Left renal pelvis (tissue), 4 donors: ENCODE measurements around the gene UBE2G2. TPM values are rescaled to one million over a fixed set of nuclear protein-coding genes. Genes with fewer than 3 reads are reported as not detected.

ENCODE experiments used
- DNase-seq, 4 donors: peaks; one replicate each; pipeline ENCODE4 v3.0.0-alpha.2; 2013; ENCODE audit warnings: low read depth in 4 of 4, low spot score in 3 of 4
- polyA plus RNA-seq, 4 donors: library from polyadenylated mRNA; unstranded; fragments of 120-200 nt; gene quantifications; one replicate each; pipeline ENCODE4 v1.2.1, GENCODE V29; 2013; ENCODE audit not compliant: insufficient read length in 4 of 4

The UBE2G2 gene, protein sequence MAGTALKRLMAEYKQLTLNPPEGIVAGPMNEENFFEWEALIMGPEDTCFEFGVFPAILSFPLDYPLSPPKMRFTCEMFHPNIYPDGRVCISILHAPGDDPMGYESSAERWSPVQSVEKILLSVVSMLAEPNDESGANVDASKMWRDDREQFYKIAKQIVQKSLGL
- 100 to 1,000 TPM in 1 of 4 donors, 10 to 100 TPM in 3; 58.6 to 134 (median 81.8) TPM for polyA plus RNA-seq

DNA sequence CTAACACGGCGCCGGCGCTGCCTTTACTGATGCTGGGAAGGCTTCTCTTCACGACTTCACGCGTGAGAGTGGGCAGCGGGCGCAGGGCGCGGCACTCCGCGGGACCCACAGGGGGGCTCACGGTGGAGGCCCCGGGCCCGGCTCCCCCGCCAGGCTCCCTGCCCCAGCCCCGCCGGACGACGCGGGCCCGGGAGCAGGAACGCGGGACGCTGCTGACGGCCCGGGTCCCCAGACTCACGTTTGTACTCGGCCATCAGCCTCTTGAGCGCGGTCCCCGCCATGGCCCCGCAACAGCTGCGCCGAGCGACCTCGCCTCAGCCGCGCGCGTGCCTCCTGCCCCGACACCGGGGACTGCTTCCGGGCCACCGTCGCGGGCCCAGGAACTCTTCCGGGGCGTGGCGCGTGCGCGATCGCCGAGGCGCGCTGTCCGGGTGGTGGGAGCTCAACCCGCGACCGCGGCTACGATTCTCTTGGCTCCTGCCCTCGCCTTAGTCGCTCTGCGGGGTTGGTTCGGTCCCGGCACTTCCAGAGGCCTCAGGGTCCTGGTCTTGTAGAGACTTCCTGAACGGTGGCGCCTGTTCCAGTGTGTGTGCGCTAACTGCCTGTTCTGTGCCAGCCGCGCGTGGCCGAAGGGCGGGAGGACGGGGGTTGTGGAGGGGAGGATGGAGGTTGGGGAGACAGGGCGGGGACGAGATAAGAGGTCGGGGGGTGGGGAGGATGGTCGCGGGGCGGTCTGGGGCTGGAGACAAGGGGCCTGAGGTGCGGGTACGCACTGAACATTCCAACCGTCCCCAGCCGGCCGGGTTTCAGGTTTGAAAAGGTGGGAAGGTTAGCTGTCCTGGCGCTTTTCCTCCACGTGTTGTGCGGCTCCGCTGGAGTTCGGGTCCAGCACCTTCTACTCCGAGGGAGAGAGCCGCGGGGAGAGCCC, at the start of gene UBE2G2:
TSS of gene UBE2G2 (minus strand) at position 353 of the 928 bp plus-strand sequence. CDS start at position 281, 72 bp downstream.
- peak in 3 of 4 donors; percentile 48 to 64 (median 62) for DNase-seq

DNA sequence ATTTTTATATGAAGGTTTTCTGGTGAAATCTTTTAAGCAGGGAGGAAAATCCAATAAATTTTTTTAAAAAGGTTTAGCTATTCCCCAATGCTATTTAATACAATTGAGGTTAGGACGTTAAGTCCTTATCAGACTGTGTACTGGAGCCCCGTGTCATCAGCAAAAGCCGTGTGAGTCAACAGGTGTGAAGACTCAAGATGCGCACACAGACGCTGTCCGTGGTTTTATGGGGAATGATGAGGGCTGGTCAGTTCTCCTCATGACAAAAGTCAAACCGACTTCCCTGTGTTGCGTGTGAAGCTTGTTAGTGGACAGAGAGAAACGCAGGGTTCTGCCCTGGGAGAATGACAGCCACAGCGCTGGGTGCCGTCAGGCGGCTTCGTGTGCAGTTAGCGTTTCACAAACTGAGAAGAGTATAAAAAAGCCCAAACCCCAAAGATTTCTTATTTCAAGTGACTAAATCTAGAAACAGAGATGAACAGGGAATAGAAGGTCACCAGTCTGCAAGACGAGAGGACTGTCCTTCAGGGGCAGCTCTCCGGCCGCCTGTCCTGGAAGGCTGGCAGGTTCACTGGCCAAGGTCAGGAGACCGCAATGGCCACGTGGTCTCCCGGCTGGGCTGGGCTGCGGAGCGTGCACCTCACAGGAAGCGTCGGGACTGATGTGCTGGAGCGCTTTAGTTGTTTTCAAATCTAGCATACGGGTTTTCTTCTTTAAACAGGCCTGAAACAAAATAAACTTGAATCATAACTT, 49.5 kb upstream of the UBE2G2 start:
- no peak for DNase-seq

DNA sequence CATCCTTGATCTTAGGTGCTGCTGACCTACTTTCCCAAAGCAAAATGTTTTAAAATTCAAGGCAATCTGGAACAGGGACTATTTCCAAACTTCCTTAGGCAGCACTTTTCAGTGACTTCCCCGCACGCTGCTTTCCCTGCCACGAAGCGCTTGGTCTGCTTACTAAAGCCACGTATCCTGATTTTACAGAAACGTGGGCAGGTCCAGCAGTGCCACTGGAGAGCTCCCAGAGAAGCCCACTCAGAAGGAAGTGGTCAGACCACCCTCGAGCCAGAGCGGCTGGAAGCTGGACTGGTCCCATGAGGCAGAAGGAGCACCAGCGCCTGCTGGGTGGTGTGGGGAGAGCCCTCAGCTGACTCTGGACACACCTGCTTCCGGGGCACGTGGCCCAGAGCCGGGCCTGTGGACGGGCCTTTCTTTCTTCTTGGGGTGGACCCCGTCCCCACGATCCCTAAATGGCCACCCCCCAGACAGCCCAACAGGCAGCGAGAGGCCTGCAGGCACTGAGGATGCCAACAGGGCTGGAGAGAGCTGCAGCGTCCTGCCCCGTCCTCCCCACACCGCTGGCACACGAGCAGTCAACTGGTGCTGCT, 48.7 kb upstream of the UBE2G2 start:
- DNase-seq, result no peak

DNA sequence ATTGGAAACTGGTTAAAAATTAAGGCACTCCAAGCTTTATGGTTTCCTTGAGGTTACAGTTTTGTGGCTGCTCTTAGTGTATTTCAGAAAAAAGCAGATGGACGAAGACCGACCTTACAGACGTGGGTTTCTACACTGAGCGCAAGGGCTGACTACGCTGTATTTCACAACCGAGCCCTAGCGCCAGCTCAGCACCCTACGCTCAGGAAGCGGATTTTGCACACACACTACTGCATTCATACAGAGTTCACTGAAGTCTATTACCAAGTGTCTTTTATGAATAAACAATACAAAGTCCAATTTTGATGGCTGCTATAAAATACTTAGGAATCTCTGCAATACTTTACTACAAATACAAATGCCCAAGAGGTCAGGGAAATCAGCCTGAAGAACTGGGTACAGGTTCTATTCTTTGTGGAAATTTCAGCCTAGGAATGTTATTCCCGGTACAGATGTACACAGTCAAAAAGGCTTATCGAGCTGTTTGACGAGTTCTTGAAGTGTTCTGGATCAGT, 48.1 kb upstream of the UBE2G2 start:
- DNase-seq, result no peak

DNA sequence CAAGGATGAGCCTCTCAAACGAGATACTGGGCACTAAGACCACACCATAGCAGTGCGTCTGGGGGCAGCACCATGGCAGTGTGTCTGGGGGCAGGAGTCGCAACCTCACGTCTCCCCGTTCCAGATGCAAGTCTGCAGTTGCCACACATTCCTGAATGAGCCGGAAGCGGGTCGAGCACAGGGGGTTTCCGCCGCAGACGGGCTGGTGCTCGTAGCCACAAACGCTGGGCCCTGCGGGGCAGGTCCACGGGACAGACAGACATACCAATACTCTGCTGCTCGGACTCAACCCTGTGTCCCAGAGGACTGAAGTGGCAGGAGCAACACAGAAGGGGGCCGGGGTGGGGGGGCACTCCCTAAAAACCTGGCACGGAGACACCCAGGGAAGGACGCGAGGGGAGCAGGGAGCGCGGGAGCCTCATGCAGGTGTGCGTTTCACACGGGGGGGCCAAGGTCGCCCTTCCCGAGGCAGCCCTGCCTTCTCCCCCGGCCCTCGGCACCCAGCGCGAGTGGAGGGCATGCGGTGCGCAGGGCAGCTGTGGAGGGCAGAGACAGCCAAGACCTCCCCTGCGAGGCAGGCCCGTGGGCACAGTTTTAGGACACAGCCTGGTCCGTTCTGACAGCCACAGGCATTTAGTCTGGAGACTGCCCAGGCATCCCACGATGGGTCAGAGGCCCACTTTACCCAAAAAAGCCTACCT, 47.4 kb upstream of the UBE2G2 start:
- no peak for DNase-seq

DNA sequence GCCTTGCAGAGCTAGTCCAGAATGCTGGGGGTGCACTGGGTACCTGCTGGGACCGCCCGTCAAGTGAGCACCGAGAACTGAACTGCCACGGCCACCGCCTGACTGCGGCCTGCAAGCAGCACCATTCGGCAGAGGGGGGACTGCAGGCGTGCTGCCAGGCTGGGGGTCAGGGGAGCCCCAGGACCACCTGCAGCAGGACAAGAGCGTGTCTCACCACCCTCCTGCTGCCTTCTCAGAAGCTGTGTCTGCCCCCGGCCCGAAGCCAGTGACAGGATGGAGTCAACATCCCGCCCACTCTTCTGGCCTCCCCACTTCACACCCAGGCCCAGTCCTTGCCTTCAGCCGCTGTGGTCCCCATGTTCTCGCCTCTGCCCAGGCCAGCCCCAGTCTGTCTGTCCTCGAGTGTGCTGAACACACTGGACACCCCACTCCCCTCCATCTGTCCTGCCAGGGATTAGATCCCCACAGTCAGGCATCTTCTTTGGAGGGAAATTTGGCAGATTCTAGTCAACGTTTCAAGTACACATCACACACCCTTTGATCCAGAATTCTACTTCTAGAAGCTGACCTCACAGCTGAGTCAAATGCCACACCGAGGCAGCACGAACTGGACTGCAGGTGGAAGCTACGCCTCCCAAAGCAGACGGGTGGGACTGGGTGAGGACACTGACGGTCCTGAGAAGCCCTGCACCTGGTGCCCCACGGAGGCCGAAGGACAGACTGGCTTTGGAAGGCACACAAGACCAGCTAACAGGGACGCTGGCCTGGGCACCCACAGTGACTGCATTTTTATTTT, 45.8 kb upstream of the UBE2G2 start:
- no peak for DNase-seq

DNA sequence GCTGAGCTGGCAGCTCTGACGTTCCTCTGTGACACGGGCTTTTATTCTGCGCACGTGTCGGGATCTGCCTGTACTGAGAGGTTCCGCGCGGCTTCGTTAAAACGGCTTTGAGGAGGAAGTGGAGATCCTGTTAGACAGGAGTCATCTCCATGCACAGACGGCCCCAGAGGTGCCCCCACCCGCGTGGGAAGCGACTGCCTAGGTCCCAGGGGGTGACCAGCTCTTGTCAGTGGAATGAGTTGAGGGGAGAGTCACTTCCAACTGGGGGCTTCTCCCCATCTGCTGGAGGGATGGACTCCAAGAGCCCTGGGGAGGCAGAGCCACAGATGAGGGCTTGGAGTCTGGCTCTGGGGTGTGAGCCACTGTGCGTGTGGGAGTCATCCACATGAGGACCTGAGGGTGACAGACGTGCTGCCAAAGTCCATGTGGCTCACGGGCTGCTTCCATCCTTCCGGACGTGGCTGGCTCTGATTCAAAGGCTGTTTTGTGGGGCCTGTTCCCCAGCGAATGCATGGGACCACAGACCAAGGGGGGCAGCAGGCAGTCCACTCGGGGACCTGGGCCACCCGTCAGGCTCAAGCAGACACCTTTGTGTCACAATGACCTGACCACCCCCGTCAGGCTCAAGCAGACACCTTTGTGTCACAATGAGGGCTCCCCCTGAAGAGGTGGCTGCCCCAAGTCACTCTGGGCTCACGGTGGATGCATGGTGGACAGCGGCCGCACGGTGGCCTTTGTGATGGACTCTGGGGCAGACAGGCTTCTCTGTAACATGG, 45.1 kb upstream of the UBE2G2 start:
- DNase-seq, result no peak

DNA sequence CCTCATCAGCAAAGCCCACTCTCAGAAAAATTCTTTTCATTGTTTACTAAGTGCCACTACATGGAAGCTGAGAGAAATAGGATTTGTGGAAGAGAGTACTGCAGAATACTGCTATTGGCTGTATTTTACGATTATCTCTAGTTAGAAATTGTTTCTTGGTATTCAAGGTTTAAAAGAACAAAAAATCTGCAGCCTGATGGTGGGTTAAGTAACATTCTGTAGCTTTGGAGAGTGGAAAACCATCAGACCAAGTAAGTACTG, 44.5 kb upstream of the UBE2G2 start:
- no peak for DNase-seq

DNA sequence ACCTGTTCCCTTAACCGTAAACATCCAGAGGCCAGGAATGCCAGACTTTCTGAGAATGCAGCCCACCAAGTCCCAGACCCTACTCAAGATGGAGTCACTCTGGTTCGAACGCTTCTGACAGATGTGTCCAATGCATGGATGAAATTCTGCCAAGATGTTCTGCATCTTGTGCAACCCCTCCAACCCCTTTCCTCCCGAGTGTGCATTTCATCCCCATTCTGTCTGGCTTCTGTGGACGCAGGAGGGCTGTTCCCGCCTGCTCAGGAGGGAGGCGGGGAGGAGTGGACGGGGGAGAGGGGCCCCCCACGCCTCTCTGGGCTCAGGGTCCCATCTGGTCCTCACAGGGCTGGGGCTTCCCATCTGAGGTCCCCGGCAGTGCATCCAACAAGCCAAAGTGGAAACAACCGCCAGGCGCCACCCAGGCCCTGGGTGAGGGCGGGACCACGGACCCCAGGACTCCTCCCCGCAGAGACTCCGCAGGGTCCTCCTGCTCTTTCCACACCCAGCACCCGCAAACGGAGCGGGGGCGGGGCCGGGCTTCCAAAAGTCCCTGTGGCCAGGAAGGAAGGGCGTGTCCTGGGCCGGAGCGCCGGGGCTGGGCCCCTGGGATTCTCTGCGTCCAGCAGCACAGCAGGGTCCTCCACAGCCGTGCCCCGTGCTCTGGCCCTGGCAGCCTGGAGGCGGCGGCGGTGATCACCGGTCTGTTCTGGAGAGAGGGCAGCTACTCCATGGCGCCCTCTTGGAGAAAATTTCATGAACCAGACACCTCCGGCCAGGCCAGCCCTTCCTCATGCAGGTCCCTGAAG, 44.0 kb upstream of the UBE2G2 start:
- no peak for DNase-seq

DNA sequence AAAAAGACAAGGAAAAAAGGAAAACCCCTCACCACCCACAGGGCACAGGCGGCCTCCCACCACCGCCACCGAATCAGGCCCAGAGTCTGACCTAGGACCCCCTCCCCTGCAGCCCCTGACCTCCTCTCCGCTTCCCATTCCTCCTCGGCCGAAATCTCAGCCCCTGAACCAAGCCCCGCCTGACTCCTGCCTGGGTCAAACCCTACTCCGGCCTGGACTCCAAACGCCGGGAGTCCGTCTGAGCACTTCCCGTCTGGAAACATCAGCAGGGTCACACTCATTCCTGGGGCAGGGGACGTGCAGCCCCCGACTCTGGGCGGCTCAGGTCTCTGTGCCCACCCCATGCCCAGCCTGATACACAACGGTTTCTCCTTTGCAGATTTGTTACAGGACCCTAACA, 42.6 kb upstream of the UBE2G2 start:
- no peak for DNase-seq

DNA sequence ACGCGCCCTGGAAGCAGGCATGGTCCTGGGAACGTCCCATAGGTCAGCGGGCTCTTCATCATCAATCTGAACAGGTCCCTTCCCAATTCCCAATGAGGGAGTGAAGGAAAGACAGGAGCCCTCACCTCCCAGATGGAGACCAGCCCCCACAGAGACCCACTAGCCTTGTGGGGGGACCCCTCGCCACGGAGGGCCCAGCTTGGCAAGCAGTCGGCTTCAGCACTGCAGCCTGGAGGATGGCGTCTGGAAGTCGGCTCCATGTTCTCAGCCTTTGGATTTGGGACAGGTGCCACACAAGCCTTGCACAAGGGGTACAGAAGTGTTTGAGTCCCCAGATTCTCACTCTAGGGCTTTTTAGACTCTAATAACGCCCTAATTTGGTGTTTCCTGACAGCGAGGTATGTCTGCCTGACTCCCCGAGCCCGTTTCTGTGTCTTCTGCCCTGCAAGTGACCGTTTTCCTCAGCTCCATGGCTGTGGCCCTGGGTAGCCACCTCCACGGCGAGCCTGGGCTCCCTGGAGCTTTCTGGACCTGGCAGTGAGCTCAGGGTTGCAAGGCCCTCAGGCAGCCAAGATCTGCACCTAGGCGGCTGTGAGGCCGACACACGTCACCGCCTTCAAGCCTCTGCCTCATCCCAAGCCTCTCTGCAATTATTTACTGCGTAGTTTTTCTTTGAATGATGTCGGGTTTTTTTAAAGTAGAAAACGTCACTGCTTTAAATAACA, 41.3 kb upstream of the UBE2G2 start:
- DNase-seq, result no peak

DNA sequence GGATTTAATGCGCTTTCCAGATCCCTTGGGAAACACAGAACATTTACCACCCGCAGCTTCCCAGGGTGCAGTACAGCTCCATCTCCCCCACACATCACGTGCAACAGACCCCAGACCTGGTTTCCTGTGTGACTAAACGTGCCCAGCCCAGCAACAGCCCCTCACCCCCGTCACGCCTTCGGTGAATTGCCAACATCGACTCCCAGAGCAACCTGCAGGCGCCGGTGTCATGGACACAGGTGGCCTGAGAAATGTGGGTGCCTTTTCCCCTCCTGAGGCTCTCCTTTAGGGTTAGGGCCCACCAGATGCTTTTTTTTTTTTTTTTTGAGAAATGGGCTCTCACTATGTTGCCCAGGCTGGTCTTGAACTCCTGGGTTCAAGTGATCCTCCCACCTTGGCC, 40.5 kb upstream of the UBE2G2 start:
- DNase-seq, result no peak

DNA sequence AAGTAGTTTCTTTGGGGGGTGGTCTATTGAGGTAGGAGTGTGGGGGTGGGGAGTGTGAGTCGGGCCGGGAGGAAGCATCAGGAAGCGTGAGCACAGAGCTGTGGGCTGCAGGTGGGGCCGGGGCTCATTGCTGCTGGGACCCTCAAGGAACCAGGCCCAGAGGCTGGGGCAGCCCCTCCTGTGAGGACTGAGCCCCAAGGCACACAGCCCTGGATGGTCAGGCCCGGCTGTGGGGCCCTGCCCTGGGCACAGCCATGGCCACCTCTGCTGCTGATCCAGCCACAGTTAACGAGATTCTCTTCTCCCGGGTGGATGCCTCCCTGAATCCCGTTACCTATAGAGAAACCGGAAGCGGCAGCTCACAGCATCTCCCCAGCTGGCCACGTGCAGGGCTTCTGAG, 39.2 kb upstream of the UBE2G2 start:
- DNase-seq, result no peak

DNA sequence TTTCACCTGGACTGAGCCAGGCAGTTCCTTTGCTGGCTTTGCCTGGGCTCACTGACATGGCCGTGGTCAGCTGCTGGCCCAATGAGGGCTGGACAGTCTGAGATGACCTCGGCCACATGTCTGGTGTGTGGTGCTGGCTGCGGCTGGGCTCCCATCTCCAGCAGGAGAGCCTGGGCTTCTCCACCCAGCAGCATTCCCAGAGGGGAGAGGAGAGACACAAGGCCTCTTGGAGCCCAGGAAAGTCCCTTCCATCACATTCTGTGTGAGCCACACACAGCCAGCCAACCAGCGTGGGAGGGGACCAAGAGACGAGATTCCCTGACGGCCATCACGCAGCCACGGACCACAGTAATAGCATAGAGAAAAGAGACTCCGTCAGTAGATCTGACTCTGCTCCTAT, 37.3 kb upstream of the UBE2G2 start:
- no peak for DNase-seq

DNA sequence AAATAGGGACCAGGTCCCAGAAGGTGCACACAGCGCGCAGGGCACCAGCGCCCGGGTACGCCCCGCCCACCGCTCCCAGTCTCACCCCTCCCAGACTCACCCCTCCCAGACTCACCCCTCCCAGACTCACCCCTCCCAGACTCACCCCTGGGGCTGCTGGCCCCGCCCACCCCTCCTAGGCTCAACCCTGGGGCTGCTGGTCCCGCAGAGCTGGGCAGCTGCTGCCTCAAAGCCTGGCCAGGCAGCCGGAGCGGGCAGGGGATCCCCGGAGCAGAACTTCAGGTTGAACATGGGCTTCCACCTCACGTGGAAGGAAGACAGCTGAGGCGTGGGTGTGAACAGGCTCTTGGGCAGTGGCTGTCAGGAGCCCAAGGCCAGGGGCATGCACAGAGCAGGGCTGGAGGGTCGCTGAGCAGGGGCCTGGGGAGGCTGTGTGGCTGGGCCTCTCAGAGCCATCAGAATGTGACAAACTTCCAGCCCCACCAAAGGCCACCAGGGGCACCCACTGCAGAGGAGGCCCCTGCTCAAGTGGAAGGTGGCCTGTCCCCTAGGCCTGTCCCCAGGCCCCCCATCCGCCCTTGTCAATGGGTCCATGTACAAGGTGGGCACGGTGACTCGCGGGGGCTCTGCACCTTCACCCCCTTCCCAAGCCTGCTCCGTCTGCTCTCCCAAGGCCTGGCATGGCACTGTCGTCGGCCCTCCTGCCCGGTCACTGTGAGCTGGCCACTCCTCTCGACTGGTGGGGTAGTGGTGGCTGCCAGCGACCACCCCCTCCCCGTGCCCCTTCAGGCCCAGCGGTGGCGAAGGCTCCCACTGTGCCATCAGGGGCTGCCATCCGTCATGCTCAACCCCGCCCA, 36.6 kb upstream of the UBE2G2 start:
- DNase-seq, result no peak

DNA sequence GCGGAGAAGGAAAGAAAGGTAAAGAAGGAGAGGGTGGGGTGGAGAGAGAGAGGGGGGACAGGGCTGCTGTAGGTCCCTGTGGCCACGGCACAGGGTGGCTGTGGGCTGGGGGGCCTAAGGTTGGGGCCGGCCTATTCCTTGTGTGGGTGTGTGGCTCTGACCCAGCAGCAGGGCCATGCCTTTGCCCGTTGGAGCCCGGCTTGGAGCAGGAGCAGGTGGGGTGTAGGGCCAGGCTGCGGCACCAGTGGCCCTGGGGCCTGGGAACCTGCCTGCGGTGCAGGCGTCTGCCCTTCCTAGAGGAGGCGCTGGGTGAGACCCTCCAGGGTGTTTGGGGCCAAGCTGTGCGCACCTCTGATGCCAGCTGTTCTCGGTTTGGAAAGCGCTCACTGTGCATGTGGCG, 35.9 kb upstream of the UBE2G2 start:
- no peak for DNase-seq
